Sigmoid colon (tissue), 7 donors: Measurements from ENCODE around the gene SORCS1. TPM values are rescaled to one million over a fixed set of nuclear protein-coding genes. Genes with fewer than 3 reads are reported as not detected.

ENCODE experiments used
- DNase-seq: peaks from one replicate; pipeline ENCODE4 v3.0.0-alpha.2; 2019
- H3K27ac ChIP-seq, 4 donors: fragments of 200-600 bp; sonication (generic); one replicate each; pipeline ENCODE4 v1.5.1; 2016 to 2019; ENCODE audit warnings: mild to moderate bottlenecking in 1 of 4
- H3K27me3 ChIP-seq, 3 donors: fragments of 200-600 bp; sonication (generic); one replicate each; pipeline ENCODE4 v1.5.1; 2019; ENCODE audit warnings: mild to moderate bottlenecking in 1 of 3
- H3K36me3 ChIP-seq, 4 donors: fragments of 200-600 bp; sonication (generic); one replicate each; pipeline ENCODE4 v1.5.1; 2016 to 2019
- H3K4me1 ChIP-seq, 4 donors: fragments of 200-600 bp; sonication (generic); one replicate each; pipeline ENCODE4 v1.5.1; 2017 to 2019
- H3K4me3 ChIP-seq, 4 donors: fragments of 200-600 bp; sonication (generic); one replicate each; pipeline ENCODE4 v1.5.1; 2017 to 2019; ENCODE audit warnings: mild to moderate bottlenecking in 2 of 4, moderate library complexity in 1 of 4
- H3K9me3 ChIP-seq, 4 donors: fragments of 200-600 bp in 3 of 4; sonication (generic) in 3 of 4; one replicate each; pipeline versions ENCODE4 v1.5.1 to v1.6.1; 2013 to 2019
- EP300 ChIP-seq, 4 donors: sonication (generic); formaldehyde crosslinking; IDR thresholded peaks; one replicate each; pipeline ENCODE4 v1.6.1; 2017; ENCODE audit warnings: antibody characterized with exemption in 4 of 4
- POLR2A ChIP-seq, 2 donors: fragments of 450-650 bp; IDR thresholded peaks; one replicate each; pipeline ENCODE4 v1.6.1; 2016; ENCODE audit warnings: antibody characterized with exemption in 2 of 2, mild to moderate bottlenecking in 2 of 2, moderate library complexity in 2 of 2
- POLR2AphosphoS5 ChIP-seq, 4 donors: sonication (generic); formaldehyde crosslinking; IDR thresholded peaks; one replicate each; pipeline ENCODE4 v1.6.1; 2017; ENCODE audit warnings: antibody characterized with exemption in 4 of 4
- WGBS, 2 donors: extraction: QIAGEN DNeasy Blood & Tissue Kit; methylation state at CpG; one replicate each; pipeline ENCODE4 v1.1.7; 2013; 5-methylcytosine and 5-hydroxymethylcytosine counted together
- intact Hi-C: fragments of 100-400 bp; cut with DNase I; formaldehyde crosslinking; loops from one replicate; pipeline ENCODE4 v1.15.1; 2023
- polyA plus RNA-seq, 3 donors: library from polyadenylated mRNA; stranded (reverse); fragments of 200-250 nt; gene quantifications; one replicate each; pipeline ENCODE4 v1.2.3, GENCODE V29; 2013
- total RNA-seq, 4 donors: library from RNA; depleted of rRNA; stranded (reverse); fragments of >200 nt; gene quantifications; one replicate each; pipeline ENCODE4 v1.1.0, GENCODE V29; 2016
- TF ChIP-seq, protein P1 (sequence below), 4 experiments: fragments of 450-650 bp in 3 of 4; fragments of 200-600 bp in 1 of 4; IDR thresholded peaks; one replicate each; pipeline ENCODE4 v1.5.1; 2016 to 2019; ENCODE audit warnings: antibody characterized with exemption in 4 of 4, mild to moderate bottlenecking in 3 of 4, moderate library complexity in 2 of 4
- donor health status: healthy with polysubstance abuse.
- donor health status: Bipolar disorder and iron deficiency.
- donor health status: healthy.

SORCS1 gene
- total and polyA plus RNA-seq, 7 donors: 2.5 to 18.3 (median 8.7) TPM; not detected in 1

- H3K36me3 ChIP-seq: no peaks in the 10 kb centered on the region
- no peak overlapping the region for H3K4me3 ChIP-seq
- intact Hi-C loops: no loop called here
- TF ChIP-seq, protein P1, sequence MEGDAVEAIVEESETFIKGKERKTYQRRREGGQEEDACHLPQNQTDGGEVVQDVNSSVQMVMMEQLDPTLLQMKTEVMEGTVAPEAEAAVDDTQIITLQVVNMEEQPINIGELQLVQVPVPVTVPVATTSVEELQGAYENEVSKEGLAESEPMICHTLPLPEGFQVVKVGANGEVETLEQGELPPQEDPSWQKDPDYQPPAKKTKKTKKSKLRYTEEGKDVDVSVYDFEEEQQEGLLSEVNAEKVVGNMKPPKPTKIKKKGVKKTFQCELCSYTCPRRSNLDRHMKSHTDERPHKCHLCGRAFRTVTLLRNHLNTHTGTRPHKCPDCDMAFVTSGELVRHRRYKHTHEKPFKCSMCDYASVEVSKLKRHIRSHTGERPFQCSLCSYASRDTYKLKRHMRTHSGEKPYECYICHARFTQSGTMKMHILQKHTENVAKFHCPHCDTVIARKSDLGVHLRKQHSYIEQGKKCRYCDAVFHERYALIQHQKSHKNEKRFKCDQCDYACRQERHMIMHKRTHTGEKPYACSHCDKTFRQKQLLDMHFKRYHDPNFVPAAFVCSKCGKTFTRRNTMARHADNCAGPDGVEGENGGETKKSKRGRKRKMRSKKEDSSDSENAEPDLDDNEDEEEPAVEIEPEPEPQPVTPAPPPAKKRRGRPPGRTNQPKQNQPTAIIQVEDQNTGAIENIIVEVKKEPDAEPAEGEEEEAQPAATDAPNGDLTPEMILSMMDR (IDR thresholded peaks at IDR 0.05): no peak
- TF ChIP-seq EP300 (IDR thresholded peaks at IDR 0.05) (no peak), POLR2AphosphoS5 (IDR thresholded peaks at IDR 0.05) (no peak), POLR2A (IDR thresholded peaks at IDR 0.05) (no peak)
- no peak overlapping the region for H3K27ac ChIP-seq
- H3K27me3 ChIP-seq: no peaks in the 10 kb centered on the region
- 84 to 86% methylated on average over 2 of the region's 2 CpGs for WGBS, 2 donors
- no peak for DNase-seq
- H3K4me1 ChIP-seq: peaks cover 0 to 4% (median 0%) of the 10 kb centered on the region in 4 donors
- no peaks in the 10 kb centered on the region for H3K9me3 ChIP-seq
Observed at GRCh38 chr10:106903180-106903579, 261.3 kb downstream of the SORCS1 start.

DNA sequence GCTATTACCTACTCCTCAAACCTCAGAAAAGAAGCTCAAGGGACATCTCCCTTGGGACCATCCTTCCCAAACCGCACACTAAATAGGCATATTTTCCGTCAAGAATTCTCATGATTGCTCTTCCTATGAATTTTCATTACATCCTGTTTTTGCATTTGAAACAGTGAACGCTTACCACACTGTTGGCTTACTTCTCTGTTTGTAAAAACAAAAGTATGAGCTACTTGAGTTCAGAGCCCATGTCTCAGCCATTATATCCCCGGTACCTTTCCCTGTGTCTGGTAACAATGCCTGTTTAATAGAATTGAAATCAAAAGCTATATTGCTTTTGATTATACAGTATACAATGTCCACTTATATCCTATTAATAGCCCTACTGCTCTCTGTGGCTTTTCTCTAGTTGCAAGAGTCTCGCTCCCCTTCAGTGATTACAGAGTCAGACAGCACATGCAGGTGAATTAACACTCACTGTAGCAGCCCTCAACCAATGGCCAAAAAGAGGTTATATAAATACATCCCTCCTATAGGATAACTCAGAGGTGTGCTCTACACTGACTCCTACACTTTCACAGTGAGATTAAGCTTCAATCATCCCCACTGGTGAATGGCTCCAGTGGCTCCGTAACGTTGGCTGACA lies 264.4 kb downstream of the SORCS1 start:
- TF ChIP-seq POLR2AphosphoS5 (IDR thresholded peaks at IDR 0.05) (no peak), POLR2A (IDR thresholded peaks at IDR 0.05) (no peak), EP300 (IDR thresholded peaks at IDR 0.05) (no peak)
- TF ChIP-seq, protein P1 (IDR thresholded peaks at IDR 0.05): no peak
- no peak overlapping the region for H3K4me3 ChIP-seq
- no peaks in the 10 kb centered on the region for H3K27me3 ChIP-seq
- no peak overlapping the region for H3K27ac ChIP-seq
- H3K4me1 ChIP-seq: peaks cover 0 to 18% (median 4%) of the 10 kb centered on the region in 4 donors
- H3K9me3 ChIP-seq: no peaks in the 10 kb centered on the region
- WGBS, 2 donors: 77 to 87% methylated on average over 7 of the region's 7 CpGs
- no peaks in the 10 kb centered on the region for H3K36me3 ChIP-seq
- intact Hi-C loops: no loop called here
- DNase-seq: no peak

DNA sequence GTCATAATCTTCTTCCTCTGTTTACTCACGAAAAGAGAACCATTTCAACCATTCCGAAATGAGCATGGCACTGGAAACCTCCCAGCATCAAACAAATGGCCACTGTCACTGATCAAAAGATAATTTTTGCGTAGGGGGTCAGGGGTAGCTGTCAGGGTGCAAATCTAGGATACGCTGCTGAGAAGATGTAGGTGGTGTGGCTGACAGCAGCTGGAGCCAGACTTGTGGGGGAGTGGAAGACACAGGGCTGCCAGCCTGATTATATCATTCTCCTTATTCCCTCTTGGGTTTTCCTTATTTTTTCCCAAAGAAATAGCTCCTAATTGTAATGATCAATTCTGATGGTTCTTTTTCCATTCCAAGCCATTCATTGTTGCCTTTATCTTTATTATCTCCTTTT lies 266.1 kb downstream of the SORCS1 start:
- WGBS, 2 donors: 73 to 75% methylated on average over 4 of the region's 4 CpGs

DNA sequence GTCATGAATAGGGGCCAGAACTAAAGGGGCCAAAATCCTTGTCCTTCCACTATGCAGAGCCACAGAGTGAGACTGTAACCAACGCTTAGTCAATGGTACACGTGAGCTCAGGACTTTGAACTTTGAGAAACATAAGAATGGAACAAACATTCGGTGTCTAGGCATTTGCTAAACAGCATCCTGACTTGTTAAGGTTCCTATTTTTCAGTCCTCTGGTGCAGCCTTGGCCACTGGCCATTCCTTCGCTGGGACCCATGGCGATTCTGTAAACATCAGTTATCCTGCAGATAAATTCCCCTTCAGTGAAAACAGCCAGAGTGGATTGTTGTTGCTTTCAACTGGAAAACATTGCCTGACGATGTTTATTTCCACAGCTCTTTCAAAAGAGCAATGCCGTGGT lies 266.8 kb downstream of the SORCS1 start:
- TF ChIP-seq, protein P1 (IDR thresholded peaks at IDR 0.05): no peak
- TF ChIP-seq POLR2AphosphoS5 (IDR thresholded peaks at IDR 0.05): peak in 1 of 4 donors; percentile 9
- H3K36me3 ChIP-seq: no peaks in the 10 kb centered on the region
- intact Hi-C loops: loop anchor here (5.0 kb wide), 1 partner anchor 265 kb away; the partner anchor contains the start of gene SORCS1
- no peaks in the 10 kb centered on the region for H3K27me3 ChIP-seq
- WGBS, 2 donors: 39 to 62% methylated on average over 7 of the region's 7 CpGs
- peaks cover 0 to 40% (median 15%) of the 10 kb centered on the region in 4 donors for H3K4me1 ChIP-seq
- peak overlapping the region in 2 of 4 donors; percentile 43 to 45 for H3K27ac ChIP-seq
- H3K4me3 ChIP-seq: no peak overlapping the region
- DNase-seq: peak; percentile 89
- no peaks in the 10 kb centered on the region for H3K9me3 ChIP-seq

More for the DNA sequence above, 266.1 kb downstream of the SORCS1 start:
- DNase-seq: no peak
- H3K9me3 ChIP-seq: no peaks in the 10 kb centered on the region
- no peaks in the 10 kb centered on the region for H3K27me3 ChIP-seq
- H3K4me1 ChIP-seq: peaks cover 0 to 35% (median 15%) of the 10 kb centered on the region in 4 donors
- no peak overlapping the region for H3K4me3 ChIP-seq
- H3K36me3 ChIP-seq: no peaks in the 10 kb centered on the region
- intact Hi-C loops: loop anchor here (5.0 kb wide), 1 partner anchor 264 kb away; the partner anchor contains the start of gene SORCS1
- H3K27ac ChIP-seq: peak overlapping the region in 2 of 4 donors; percentile 43 to 45
- TF ChIP-seq POLR2AphosphoS5 (IDR thresholded peaks at IDR 0.05) (no peak), EP300 (IDR thresholded peaks at IDR 0.05) (no peak), POLR2A (IDR thresholded peaks at IDR 0.05) (no peak)
- TF ChIP-seq, protein P1 (IDR thresholded peaks at IDR 0.05): no peak
